GM21515 (cell line): ENCODE results near the gene SLC35E1.
A peak's percentile ranks its signal among the peaks of the same experiment; 100 is the strongest.
"Not testable (repeated sequence)": the region's sequence is repeated elsewhere in the genome, so short reads cannot be mapped to it uniquely, and the experiment has no call there.

Source experiments
- ATAC-seq: cut with Tn5 transposase; IDR thresholded peaks from one replicate; pipeline ENCODE4 v1.9.1; 2021; ENCODE audit not compliant: unreplicated experiment

Gene SLC35E1

GRCh38 chr19:16554776-16555175 lies 17.4 kb downstream of the SLC35E1 start:
- no peak for ATAC-seq

GRCh38 chr19:16551902-16552301 lies 20.3 kb downstream of the SLC35E1 start:
- not testable (repeated sequence) for ATAC-seq

- no peak for ATAC-seq
Observed at GRCh38 chr19:16548956-16549355, 23.3 kb downstream of the SLC35E1 start.

DNA sequence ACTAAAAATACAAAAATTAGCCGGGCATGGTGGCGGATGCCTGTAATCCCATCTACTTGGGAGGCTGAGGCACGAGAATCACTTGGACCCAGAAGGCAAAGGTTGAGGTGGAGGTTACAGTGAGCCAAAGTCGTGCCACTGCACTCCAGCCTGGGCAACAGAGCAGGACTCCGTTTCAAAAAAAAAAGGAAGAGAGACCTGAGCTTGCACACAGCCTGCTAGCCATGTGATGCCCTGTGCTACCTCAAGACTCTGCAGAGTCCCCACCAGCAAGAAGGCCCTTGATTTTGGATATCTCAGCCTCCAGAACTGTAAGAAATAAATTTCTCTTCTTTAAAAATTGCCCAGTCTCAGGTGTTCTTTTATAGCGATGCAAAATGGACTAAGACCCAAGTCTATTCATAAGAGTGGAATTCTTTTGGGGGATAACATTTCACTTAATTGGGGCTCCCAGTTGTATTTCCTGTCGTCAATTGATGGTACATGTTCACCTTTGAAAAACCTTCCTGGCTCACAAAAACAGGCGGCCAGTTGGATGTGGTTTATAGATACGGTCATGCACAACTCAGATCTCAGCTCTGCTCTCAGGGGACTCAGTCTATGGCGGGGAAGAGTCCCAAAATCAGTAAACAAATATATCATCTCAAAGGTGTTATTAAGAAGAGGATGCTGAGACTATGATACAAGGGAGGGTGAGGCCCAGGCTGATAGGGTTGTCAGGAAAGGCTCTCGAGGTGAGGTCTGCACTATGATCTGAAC lies 27.6 kb downstream of the SLC35E1 start:
- no peak for ATAC-seq

DNA sequence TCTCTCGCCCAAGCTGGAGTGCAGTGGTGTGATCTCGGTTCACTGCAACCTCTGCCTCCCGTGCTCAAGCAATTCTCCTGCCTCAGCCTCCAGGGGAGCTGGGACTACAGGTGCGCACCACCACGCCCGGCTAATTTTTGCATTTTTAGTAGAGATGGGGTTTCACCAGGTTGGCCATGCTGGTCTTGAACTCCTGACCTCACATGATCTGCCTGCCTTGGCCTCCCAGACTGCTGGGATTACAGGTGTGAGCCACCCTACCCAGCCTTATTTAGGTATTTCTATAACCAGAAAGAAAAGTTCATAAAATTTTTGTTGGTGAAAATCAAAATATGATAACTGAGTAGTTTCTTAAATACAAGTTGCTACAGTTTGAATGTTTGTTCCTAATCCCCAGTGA lies 28.5 kb downstream of the SLC35E1 start:
- not testable (repeated sequence) for ATAC-seq

- ATAC-seq = no peak
Observed at GRCh38 chr19:16542910-16543472, 29.2 kb downstream of the SLC35E1 start.

DNA sequence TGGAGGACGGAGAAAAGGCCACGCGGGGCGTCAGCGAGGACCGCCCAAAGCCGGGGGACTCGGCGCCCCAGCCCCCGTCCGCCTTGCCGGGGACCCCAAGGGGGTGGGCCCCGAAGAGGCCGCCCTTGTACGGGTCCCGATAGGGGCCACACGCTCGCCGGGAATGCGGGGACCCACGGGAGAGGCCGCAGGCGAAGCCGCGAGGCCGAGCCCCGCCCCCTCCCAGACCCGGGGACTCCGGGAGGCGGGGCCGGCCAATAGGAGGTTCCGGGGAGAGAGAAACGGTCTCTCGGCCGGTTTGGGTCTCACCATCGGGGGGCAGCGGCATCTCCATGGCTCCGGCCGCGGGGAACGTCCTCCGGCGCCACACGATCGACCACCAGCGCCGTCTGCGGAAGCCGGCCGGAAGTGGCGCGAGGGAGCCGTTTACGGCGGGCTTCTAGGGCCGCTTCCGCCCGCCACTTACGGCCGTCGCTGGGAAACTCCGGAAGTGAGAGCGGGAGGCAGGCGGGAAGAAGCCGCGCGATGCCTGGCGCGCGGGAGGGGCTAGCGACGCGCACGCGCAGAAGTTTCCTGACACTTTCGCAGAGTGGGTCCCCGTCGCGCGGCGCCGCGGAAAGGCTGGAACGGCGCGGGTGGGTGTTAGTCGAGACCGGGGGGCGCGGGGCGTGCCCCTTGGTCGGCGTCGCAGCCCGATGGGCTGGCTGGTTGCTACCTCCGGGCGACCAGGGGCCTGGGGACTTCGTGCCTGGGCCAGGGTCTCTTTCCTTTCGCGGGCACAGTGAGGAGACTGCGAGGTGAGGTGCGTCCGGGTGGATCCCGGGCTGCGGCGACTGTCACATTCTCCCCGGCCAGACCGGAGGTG lies 29.9 kb downstream of the SLC35E1 start, which contains the start of gene CHERP:
Gene CHERP (minus strand): TSS at position 393 of the 865 bp plus-strand sequence. CDS start 59 bp downstream, at position 334.
- peak; percentile 75 for ATAC-seq

- peak; percentile 9 for ATAC-seq
Observed at GRCh38 chr19:16541526-16542044, 30.6 kb downstream of the SLC35E1 start.

DNA sequence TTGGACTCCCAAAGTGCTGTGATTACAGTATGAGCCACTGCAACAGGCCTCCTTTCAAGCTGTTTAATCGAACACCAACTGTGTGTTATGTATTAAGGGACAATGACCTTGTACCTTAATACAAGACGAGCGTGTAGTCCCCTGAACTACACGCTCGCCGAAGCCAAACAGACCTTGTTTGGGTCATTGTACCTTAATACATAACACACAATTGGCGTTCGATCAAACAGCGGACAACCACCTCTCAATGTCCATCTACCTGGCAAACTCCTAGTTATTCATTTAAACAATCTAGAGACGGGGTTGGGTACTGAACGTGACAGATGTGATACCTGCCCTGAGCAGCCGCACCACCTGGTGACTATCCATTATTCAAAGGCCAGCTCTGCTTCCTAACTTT lies 31.3 kb downstream of the SLC35E1 start:
- no peak for ATAC-seq

GRCh38 chr19:16537111-16537510 lies 35.1 kb downstream of the SLC35E1 start:
- no peak for ATAC-seq

GRCh38 chr19:16536130-16536529 lies 36.1 kb downstream of the SLC35E1 start:
- no peak for ATAC-seq

GRCh38 chr19:16535381-16535780 lies 36.8 kb downstream of the SLC35E1 start:
- ATAC-seq = no peak

GRCh38 chr19:16532440-16533234 lies 39.6 kb downstream of the SLC35E1 start:
- ATAC-seq = no peak

DNA sequence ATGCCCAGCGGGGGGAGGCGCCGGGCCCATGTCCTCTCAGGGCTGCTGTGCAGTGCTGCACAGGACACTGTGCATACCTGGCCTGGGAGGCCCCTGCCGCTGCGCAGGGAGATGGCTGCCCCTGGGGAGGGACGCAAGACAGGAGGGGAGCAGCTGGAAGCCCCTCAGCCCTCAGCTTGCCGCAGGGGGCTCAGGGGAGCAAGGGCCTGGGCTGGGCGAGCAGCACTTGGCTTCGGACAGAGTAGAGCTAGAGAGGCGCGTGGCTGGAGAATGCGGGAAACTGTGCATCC lies 40.9 kb downstream of the SLC35E1 start:
- no peak for ATAC-seq

GRCh38 chr19:16530540-16531379 lies 41.5 kb downstream of the SLC35E1 start:
- no peak for ATAC-seq

- no peak for ATAC-seq
Observed at GRCh38 chr19:16529466-16530144, 42.6 kb downstream of the SLC35E1 start.

DNA sequence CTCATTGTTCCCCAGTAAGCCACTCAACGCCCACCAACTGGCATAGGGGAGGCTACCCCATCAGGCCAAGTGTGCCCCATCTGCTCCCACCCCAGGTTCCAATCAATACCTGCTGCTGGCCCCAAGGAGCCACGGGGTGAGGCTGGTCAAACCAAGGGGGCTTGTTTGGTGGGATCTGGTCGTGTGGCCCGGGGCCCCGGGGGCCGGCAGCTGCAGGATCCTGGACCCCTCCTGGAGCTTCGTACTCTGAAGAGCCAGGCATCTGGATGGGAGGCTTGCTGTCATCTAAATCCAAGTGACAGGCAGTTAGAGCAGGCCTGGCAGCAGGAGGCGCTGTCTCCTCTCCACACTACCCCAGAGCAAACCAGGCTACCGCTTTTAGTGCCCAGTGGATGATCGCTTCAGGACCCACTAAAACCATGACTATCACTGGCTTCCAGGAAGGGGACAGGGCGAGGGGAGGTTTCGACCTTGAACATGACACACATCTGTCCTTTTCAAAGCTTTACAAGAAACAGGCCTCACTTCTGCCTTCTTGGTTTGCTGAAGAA lies 44.2 kb downstream of the SLC35E1 start:
- no peak for ATAC-seq

DNA sequence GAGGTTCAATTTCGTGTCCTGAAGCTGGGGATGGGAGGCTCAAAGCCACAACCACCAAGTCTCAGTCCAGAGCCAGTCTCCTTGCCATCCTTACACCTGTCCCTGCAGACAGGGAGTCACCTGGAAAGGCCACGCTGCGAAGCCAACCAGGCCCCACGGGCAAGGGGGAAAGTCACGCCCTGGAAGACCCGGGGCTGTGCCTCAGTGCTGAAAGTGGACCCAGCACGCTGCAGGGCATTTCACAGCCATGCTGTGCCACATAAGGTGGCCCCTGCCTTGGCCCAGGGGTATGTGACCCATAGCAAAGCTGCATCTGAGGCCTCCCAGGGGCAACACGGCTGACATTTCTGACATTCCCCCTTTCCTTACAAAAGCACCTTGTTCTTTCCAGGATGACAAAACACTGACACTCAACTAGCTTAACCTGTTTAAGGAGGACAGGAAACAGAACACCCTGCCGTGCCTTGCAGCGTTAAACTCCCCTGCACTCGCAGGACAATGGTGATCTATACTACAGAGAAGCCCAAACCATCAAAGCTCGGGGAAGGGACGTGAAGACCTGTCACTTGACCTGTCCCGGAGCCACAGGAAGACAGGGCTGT lies 44.8 kb downstream of the SLC35E1 start:
- ATAC-seq = no peak
